Measurements from ENCODE around the gene TEKT5.

Gene TEKT5

DNA sequence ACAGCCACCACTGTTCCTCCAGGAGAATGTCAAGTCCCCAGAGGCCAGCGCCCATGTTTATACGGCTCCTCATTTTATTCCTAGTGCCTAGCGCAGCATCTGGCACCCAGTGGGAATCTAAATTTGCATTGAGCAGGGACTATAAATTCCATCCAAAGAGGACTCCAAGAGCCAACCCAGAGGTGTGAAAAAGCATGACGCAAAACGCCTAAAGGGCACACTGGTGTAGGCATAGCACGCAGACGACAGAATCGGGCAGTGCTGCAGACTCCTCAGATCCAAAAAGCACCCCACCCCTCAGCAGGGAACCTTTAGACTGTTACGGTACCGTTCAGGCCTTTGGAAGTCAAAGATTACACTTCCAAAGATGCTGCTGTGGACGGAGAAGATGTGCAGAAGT is 19.5 kb downstream of the TEKT5 start:
- H3K36me3 ChIP-seq (ENCODE audit: control insufficient read depth in 5 of 5, insufficient read depth in 5 of 5, low read length in 5 of 5): no peaks in the 10 kb centered on the region
- no peak overlapping the region for H3K27ac ChIP-seq (ENCODE audit: low read depth, low read length)
- no peaks in the 10 kb centered on the region for H3K4me1 ChIP-seq (ENCODE audit: control insufficient read depth in 5 of 5, insufficient read depth in 5 of 5, low read length in 5 of 5)
- H3K9me3 ChIP-seq (ENCODE audit: control insufficient read depth in 5 of 5, low read length in 5 of 5): no peaks in the 10 kb centered on the region
- H3K4me3 ChIP-seq (ENCODE audit: low read depth in 1 of 5, low read length in 5 of 5): no peak overlapping the region
- no peaks in the 10 kb centered on the region for H3K27me3 ChIP-seq (ENCODE audit: control insufficient read depth in 5 of 5, insufficient read depth in 4 of 5, low read length in 5 of 5)
- no peak overlapping the region for H3K9ac ChIP-seq (ENCODE audit: low read length in 5 of 5)

DNA sequence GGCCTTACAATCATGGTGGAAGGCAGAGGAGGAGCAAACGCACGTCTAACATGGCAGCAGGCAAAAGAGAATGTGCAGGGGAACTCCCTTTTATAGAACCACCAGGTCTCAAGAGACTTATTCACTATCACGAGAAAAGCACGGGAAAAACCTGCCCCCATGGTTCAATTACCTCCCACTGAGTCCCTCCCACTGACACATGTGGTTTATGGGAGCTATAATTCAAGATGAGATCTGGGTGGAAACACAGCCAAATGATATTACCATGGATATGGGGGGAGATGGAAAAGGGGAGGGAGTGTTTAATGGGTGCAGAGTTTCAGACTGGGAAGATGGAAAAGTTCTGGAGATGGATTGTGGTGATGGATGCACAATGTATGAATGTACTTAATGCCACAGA is 23.0 kb downstream of the TEKT5 start:
- Histone ChIP-seq H3K27ac (ENCODE audit: low read depth, low read length) (no peak overlapping the region), H3K9ac (ENCODE audit: low read length in 5 of 5) (no peak overlapping the region), H3K4me1 (ENCODE audit: control insufficient read depth in 5 of 5, insufficient read depth in 5 of 5, low read length in 5 of 5) (peaks cover 0 to 3% (median 0%) of the 10 kb centered on the region in 5 donors), H3K4me3 (ENCODE audit: low read depth in 1 of 5, low read length in 5 of 5) (no peak overlapping the region), H3K27me3 (ENCODE audit: control insufficient read depth in 5 of 5, insufficient read depth in 4 of 5, low read length in 5 of 5) (no peaks in the 10 kb centered on the region), H3K9me3 (ENCODE audit: control insufficient read depth in 5 of 5, low read length in 5 of 5) (no peaks in the 10 kb centered on the region), H3K36me3 (ENCODE audit: control insufficient read depth in 5 of 5, insufficient read depth in 5 of 5, low read length in 5 of 5) (no peaks in the 10 kb centered on the region)

DNA sequence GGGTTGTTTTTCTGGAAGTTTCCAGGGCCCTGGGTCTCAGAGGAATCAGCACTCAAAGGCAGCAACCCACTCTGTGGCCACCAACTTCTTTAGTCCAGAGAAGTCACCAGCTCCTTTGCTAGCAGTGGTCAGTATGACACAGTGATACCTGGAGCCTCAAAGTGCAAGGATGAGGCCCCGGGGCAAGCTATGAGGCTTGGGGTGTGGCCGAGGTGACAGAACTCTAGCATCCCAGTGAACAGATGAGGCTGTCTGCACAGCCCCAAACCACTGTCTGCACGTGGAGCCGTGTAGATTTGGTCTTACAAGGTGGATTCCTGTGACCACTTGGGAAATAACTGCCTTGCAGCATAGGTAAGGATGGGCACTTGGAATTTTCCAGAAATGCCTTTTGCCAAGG is 24.9 kb downstream of the TEKT5 start:
- H3K9ac ChIP-seq (ENCODE audit: low read length in 5 of 5): no peak overlapping the region
- H3K9me3 ChIP-seq (ENCODE audit: control insufficient read depth in 5 of 5, low read length in 5 of 5): no peaks in the 10 kb centered on the region
- peaks cover 0 to 7% (median 4%) of the 10 kb centered on the region in 5 donors for H3K27me3 ChIP-seq (ENCODE audit: control insufficient read depth in 5 of 5, insufficient read depth in 4 of 5, low read length in 5 of 5)
- H3K27ac ChIP-seq (ENCODE audit: low read depth, low read length): no peak overlapping the region
- H3K4me1 ChIP-seq (ENCODE audit: control insufficient read depth in 5 of 5, insufficient read depth in 5 of 5, low read length in 5 of 5): peaks cover 0 to 3% (median 0%) of the 10 kb centered on the region in 5 donors
- no peak overlapping the region for H3K4me3 ChIP-seq (ENCODE audit: low read depth in 1 of 5, low read length in 5 of 5)
- no peaks in the 10 kb centered on the region for H3K36me3 ChIP-seq (ENCODE audit: control insufficient read depth in 5 of 5, insufficient read depth in 5 of 5, low read length in 5 of 5)

DNA sequence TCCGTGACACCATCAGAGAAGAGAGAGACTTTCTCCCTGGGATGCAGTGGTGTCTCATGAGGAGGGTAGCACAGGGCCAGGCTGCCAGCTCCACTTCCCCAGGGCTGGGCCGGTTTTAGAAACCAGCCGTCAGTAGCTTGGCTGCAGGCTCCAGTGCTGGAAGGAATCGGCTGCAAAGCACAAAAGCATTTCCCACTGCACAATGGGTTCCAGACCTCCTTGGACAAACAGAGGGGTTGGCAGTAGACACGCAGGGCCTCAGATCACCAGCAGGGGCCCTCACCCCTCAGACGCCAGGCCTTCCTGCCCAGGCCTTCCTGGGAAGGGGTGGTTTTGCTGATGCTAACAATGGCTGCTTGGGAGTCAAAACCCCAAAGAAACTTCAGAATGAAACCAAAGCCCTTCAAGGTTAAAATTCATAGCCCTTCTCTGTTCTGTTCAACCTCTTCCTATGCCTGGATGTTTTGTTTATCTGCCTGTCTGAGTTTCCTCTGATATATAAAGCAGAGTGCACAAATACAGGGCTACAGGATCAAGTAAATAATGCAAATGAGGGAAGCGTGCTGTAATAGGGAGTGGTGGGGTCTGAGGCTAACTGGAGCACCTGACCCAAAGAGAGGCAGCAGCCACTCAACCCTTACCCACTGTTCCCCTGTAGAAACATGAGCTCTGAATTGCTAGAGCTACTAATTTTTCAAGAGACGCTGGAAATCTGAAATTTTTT is 26.2 kb downstream of the TEKT5 start:
- peaks cover 0 to 10% (median 5%) of the 10 kb centered on the region in 5 donors for H3K27me3 ChIP-seq (ENCODE audit: control insufficient read depth in 5 of 5, insufficient read depth in 4 of 5, low read length in 5 of 5)
- no peak overlapping the region for H3K4me3 ChIP-seq (ENCODE audit: low read depth in 1 of 5, low read length in 5 of 5)
- no peaks in the 10 kb centered on the region for H3K9me3 ChIP-seq (ENCODE audit: control insufficient read depth in 5 of 5, low read length in 5 of 5)
- no peak overlapping the region for H3K27ac ChIP-seq (ENCODE audit: low read depth, low read length)
- peaks cover 0 to 3% (median 0%) of the 10 kb centered on the region in 5 donors for H3K4me1 ChIP-seq (ENCODE audit: control insufficient read depth in 5 of 5, insufficient read depth in 5 of 5, low read length in 5 of 5)
- no peaks in the 10 kb centered on the region for H3K36me3 ChIP-seq (ENCODE audit: control insufficient read depth in 5 of 5, insufficient read depth in 5 of 5, low read length in 5 of 5)
- H3K9ac ChIP-seq (ENCODE audit: low read length in 5 of 5): no peak overlapping the region

DNA sequence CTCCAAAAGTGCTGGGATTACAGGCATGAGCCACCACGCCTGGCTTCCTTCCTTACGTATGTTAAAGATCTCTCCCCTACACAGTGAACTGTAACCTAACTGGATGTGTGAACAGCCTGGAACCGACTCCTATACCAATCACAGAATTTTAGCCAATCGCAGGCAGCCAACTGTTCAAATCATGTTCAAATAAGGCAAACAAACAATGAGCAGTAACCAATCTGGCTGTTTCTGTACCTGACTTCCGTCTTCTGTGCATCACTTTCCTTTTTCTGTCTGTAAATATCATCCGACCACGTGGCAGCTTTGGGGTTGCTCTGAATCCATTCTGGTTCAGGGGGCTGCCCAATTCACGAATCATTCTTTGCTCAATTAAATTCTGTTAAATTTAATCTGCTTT is 27.5 kb downstream of the TEKT5 start:
- Histone ChIP-seq H3K4me3 (ENCODE audit: low read depth in 1 of 5, low read length in 5 of 5) (no peak overlapping the region), H3K9me3 (ENCODE audit: control insufficient read depth in 5 of 5, low read length in 5 of 5) (no peaks in the 10 kb centered on the region), H3K36me3 (ENCODE audit: control insufficient read depth in 5 of 5, insufficient read depth in 5 of 5, low read length in 5 of 5) (no peaks in the 10 kb centered on the region), H3K4me1 (ENCODE audit: control insufficient read depth in 5 of 5, insufficient read depth in 5 of 5, low read length in 5 of 5) (peaks cover 0 to 4% (median 3%) of the 10 kb centered on the region in 5 donors), H3K27ac (ENCODE audit: low read depth, low read length) (no peak overlapping the region), H3K27me3 (ENCODE audit: control insufficient read depth in 5 of 5, insufficient read depth in 4 of 5, low read length in 5 of 5) (peaks cover 0 to 16% (median 5%) of the 10 kb centered on the region in 5 donors), H3K9ac (ENCODE audit: low read length in 5 of 5) (no peak overlapping the region)

DNA sequence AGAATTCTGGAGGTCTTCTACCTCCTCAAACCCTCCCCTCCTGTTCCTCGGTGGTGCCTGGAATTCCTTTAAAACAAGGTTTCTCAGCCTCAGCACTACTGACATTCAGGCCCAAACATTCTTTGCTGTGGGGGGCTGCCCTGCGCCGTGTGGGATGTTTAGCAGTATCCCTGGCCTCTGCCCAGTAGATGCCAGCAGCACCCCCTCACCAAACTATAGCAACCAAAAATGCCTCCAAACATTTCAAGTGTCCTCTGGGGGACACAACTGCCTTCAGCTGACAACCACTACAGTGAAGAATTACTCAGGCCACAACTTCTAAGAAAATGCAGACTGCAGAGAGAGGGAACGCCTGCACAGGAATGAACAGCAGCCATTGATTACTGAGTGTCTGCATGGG is 28.4 kb downstream of the TEKT5 start:
- Histone ChIP-seq H3K4me1 (ENCODE audit: control insufficient read depth in 5 of 5, insufficient read depth in 5 of 5, low read length in 5 of 5) (peaks cover 0 to 4% (median 3%) of the 10 kb centered on the region in 5 donors), H3K36me3 (ENCODE audit: control insufficient read depth in 5 of 5, insufficient read depth in 5 of 5, low read length in 5 of 5) (no peaks in the 10 kb centered on the region), H3K4me3 (ENCODE audit: low read depth in 1 of 5, low read length in 5 of 5) (no peak overlapping the region), H3K9me3 (ENCODE audit: control insufficient read depth in 5 of 5, low read length in 5 of 5) (no peaks in the 10 kb centered on the region), H3K27ac (ENCODE audit: low read depth, low read length) (no peak overlapping the region), H3K9ac (ENCODE audit: low read length in 5 of 5) (no peak overlapping the region), H3K27me3 (ENCODE audit: control insufficient read depth in 5 of 5, insufficient read depth in 4 of 5, low read length in 5 of 5) (peaks cover 0 to 16% (median 5%) of the 10 kb centered on the region in 5 donors)

DNA sequence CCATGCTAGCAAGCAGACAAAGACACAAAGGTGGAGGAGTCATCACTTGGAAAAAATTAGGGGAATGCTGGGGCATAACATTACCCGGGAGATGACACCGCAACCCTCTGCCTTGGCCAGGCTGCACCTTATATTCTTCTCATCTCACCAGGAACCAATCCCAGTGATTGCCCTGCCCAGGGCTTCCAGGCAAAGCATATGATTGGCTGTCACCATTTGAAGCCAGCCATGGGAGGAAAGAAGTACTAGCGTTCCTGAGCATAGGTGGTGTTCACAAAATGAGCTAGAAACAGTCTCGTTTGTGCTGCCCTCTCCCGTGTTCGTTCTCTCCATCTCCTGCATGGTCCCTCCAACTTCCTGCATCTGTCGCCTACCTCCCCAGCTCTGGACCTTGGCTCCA is 29.6 kb downstream of the TEKT5 start:
- Histone ChIP-seq H3K9ac (ENCODE audit: low read length in 5 of 5) (no peak overlapping the region), H3K27me3 (ENCODE audit: control insufficient read depth in 5 of 5, insufficient read depth in 4 of 5, low read length in 5 of 5) (peaks cover 0 to 16% (median 5%) of the 10 kb centered on the region in 5 donors), H3K4me3 (ENCODE audit: low read depth in 1 of 5, low read length in 5 of 5) (no peak overlapping the region), H3K27ac (ENCODE audit: low read depth, low read length) (no peak overlapping the region), H3K9me3 (ENCODE audit: control insufficient read depth in 5 of 5, low read length in 5 of 5) (no peaks in the 10 kb centered on the region), H3K4me1 (ENCODE audit: control insufficient read depth in 5 of 5, insufficient read depth in 5 of 5, low read length in 5 of 5) (peaks cover 0 to 4% (median 3%) of the 10 kb centered on the region in 5 donors), H3K36me3 (ENCODE audit: control insufficient read depth in 5 of 5, insufficient read depth in 5 of 5, low read length in 5 of 5) (no peaks in the 10 kb centered on the region)

DNA sequence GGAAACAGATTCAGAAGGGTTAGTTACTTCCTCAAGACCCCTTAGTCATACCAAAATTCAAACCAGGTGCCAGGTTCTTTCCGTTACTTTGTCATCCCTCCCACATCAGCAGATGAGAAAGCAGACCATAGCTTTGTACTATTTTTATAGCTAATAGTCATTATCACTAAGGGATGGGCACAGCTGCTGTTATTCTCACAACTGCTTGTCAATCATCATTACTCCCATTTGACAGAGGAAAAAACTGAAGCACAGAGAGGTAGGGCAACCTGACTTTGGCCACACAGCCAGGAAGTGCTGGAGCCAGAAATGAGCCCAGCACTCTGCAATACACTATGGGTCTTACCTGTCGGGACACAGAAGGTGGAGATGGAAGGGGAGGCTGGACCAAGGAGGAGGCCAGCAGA is 30.0 kb downstream of the TEKT5 start:
- Histone ChIP-seq H3K27ac (ENCODE audit: low read depth, low read length) (no peak overlapping the region), H3K27me3 (ENCODE audit: control insufficient read depth in 5 of 5, insufficient read depth in 4 of 5, low read length in 5 of 5) (peaks cover 0 to 16% (median 5%) of the 10 kb centered on the region in 5 donors), H3K9me3 (ENCODE audit: control insufficient read depth in 5 of 5, low read length in 5 of 5) (no peaks in the 10 kb centered on the region), H3K36me3 (ENCODE audit: control insufficient read depth in 5 of 5, insufficient read depth in 5 of 5, low read length in 5 of 5) (no peaks in the 10 kb centered on the region), H3K4me1 (ENCODE audit: control insufficient read depth in 5 of 5, insufficient read depth in 5 of 5, low read length in 5 of 5) (peaks cover 0 to 4% (median 3%) of the 10 kb centered on the region in 5 donors), H3K4me3 (ENCODE audit: low read depth in 1 of 5, low read length in 5 of 5) (no peak overlapping the region), H3K9ac (ENCODE audit: low read length in 5 of 5) (no peak overlapping the region)

DNA sequence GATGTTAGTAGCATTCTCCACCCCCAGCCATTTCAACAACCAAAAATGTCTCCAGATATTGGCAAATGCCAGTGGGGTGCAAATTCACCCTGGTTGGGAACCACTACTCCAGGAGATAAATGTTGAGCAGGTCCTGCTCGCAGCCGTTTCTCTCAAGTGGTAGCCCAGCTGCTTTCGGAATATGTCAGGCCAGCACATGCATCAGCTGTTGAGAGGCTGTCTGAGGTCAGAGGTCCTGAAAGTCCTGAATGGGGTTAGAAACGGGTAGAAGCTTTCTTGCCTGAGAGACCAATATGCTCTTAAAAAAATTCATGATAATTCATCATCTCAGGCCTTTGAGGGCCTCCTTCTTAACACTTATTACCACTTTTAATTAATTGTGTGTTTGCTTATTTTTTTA is 31.0 kb downstream of the TEKT5 start:
- H3K36me3 ChIP-seq (ENCODE audit: control insufficient read depth in 5 of 5, insufficient read depth in 5 of 5, low read length in 5 of 5): no peaks in the 10 kb centered on the region
- peaks cover 0 to 4% (median 3%) of the 10 kb centered on the region in 5 donors for H3K4me1 ChIP-seq (ENCODE audit: control insufficient read depth in 5 of 5, insufficient read depth in 5 of 5, low read length in 5 of 5)
- H3K4me3 ChIP-seq (ENCODE audit: low read depth in 1 of 5, low read length in 5 of 5): no peak overlapping the region
- no peaks in the 10 kb centered on the region for H3K9me3 ChIP-seq (ENCODE audit: control insufficient read depth in 5 of 5, low read length in 5 of 5)
- peaks cover 0 to 16% (median 5%) of the 10 kb centered on the region in 5 donors for H3K27me3 ChIP-seq (ENCODE audit: control insufficient read depth in 5 of 5, insufficient read depth in 4 of 5, low read length in 5 of 5)
- no peak overlapping the region for H3K9ac ChIP-seq (ENCODE audit: low read length in 5 of 5)
- H3K27ac ChIP-seq (ENCODE audit: low read depth, low read length): no peak overlapping the region

DNA sequence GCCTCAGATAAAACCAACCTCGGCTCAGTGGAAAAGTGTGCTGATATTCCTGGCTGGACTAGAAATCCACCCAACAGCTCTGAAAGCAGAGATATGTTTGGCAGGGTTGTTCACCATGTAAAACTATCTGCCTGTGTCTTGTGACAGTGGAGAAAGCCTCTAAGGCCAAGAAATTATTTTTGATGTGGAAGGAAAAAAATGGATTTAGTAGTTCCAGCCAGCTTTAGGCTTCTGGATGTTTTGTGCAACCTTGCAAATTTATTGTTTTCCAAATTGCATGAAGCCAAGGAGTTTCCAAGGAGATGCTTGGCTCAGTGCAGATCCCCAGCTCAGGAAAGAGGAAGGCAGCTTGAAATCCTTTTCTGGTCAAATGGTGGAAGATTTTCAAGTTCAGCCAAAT is 31.6 kb downstream of the TEKT5 start:
- no peak overlapping the region for H3K9ac ChIP-seq (ENCODE audit: low read length in 5 of 5)
- H3K27me3 ChIP-seq (ENCODE audit: control insufficient read depth in 5 of 5, insufficient read depth in 4 of 5, low read length in 5 of 5): peaks cover 0 to 16% (median 5%) of the 10 kb centered on the region in 5 donors
- H3K4me3 ChIP-seq (ENCODE audit: low read depth in 1 of 5, low read length in 5 of 5): no peak overlapping the region
- no peak overlapping the region for H3K27ac ChIP-seq (ENCODE audit: low read depth, low read length)
- H3K9me3 ChIP-seq (ENCODE audit: control insufficient read depth in 5 of 5, low read length in 5 of 5): no peaks in the 10 kb centered on the region
- peaks cover 0 to 4% (median 0%) of the 10 kb centered on the region in 5 donors for H3K4me1 ChIP-seq (ENCODE audit: control insufficient read depth in 5 of 5, insufficient read depth in 5 of 5, low read length in 5 of 5)
- H3K36me3 ChIP-seq (ENCODE audit: control insufficient read depth in 5 of 5, insufficient read depth in 5 of 5, low read length in 5 of 5): no peaks in the 10 kb centered on the region

Data from subcutaneous abdominal adipose tissue (tissue), 5 donors.